GM13976 (cell line): Measurements from ENCODE around the gene TBX1.

Source experiments
- DNase-seq: peaks from one replicate; pipeline ENCODE4 v3.0.0; 2012; ENCODE audit warnings: low spot score
- in situ Hi-C: fragments of 300-500 bp; cut with MboI; formaldehyde crosslinking; loops from one replicate; pipeline ENCODE4 v1.12.0; 2022; ENCODE audit warnings: low sequenced_read_pairs, mixed read lengths, inconsistent platforms; ENCODE audit not compliant: unreplicated experiment
- TF ChIP-seq, protein P1 (sequence below): IDR thresholded peaks from 2 replicates; pipeline ENCODE4 v1.5.1; 2012; ENCODE audit warnings: borderline replicate concordance, mild to moderate bottlenecking; ENCODE audit not compliant: insufficient read depth; ENCODE audit errors: extremely low read depth, missing control alignments, control extremely low read depth

TBX1 gene

DNA sequence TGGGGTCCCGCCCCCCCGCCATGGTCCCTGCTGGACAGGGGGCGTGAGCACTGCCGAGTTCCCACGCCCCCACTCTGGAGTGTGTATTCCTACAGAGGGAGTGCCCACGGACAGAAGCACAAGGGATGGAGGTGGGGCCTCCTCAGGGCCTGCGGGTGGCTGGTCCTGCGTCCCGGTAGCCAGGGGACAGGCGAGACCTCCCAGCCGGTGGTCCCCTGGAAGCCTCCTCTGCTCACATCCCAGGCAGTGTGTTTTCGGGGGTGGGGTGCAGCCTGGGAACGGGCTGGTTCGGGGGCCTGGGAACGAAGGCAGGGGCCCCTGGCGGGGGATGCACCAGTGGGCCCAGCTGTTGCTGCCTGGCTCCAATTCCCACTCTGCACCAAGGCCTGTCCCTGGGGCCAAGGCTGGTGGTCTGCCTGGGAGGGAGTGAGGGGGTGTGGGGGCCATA, 21.1 kb upstream of the TBX1 start:
- TF ChIP-seq, protein P1, sequence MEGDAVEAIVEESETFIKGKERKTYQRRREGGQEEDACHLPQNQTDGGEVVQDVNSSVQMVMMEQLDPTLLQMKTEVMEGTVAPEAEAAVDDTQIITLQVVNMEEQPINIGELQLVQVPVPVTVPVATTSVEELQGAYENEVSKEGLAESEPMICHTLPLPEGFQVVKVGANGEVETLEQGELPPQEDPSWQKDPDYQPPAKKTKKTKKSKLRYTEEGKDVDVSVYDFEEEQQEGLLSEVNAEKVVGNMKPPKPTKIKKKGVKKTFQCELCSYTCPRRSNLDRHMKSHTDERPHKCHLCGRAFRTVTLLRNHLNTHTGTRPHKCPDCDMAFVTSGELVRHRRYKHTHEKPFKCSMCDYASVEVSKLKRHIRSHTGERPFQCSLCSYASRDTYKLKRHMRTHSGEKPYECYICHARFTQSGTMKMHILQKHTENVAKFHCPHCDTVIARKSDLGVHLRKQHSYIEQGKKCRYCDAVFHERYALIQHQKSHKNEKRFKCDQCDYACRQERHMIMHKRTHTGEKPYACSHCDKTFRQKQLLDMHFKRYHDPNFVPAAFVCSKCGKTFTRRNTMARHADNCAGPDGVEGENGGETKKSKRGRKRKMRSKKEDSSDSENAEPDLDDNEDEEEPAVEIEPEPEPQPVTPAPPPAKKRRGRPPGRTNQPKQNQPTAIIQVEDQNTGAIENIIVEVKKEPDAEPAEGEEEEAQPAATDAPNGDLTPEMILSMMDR, result no peak
- in situ Hi-C loops, result no loop called here
- DNase-seq, result no peak

- DNase-seq, result no peak
- in situ Hi-C loops, result no loop called here
- TF ChIP-seq, protein P1, result no peak
Measured at GRCh38 chr22:19739911-19740449, 20.6 kb upstream of the TBX1 start.

DNA sequence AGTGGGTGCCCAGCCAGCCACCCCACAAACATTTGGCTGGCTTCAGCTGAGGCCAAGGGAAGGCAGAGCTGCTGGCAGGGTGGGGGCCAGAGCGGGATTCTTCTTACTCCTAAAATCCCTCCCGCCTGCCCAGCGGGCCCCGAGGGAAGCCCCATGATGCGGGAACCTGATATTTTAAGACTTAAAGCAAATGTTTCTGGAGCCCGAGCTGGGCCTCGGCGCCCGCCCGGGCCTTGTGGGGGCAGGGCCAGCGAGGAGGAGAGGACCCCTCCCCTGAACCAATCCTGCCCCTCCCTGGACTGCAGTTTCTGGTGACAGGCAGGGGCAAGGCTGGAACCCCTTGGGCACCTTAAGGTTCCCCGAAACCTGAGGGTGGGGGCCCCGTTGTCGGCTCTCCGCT, 20.0 kb upstream of the TBX1 start:
- in situ Hi-C loops, result no loop called here
- TF ChIP-seq, protein P1, result no peak
- no peak for DNase-seq

DNA sequence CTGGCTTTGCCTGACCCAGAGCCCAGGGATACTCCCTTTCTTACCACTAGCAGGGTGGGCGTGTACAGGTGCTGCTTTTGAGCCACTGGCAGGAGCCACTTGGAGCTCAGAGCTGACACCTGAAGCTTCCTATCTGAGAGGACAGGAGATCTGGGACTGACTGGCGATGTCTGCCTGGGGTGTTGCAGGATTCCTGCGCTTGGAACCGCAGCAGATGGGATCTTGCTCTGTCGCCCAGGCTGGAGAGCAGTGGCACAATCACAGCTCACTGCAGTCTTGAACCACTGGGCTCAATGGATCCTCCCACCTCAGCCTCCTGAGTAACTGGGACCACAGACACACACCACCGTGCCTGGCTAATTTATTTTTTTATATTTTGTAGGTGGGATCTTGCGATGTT, 19.5 kb upstream of the TBX1 start:
- in situ Hi-C loops, result no loop called here
- TF ChIP-seq, protein P1, result no peak
- DNase-seq, result no peak

- in situ Hi-C loops, result no loop called here
- no peak for DNase-seq
- TF ChIP-seq, protein P1, result no peak
Measured at GRCh38 chr22:19742160-19743066, 18.2 kb upstream of the TBX1 start.

DNA sequence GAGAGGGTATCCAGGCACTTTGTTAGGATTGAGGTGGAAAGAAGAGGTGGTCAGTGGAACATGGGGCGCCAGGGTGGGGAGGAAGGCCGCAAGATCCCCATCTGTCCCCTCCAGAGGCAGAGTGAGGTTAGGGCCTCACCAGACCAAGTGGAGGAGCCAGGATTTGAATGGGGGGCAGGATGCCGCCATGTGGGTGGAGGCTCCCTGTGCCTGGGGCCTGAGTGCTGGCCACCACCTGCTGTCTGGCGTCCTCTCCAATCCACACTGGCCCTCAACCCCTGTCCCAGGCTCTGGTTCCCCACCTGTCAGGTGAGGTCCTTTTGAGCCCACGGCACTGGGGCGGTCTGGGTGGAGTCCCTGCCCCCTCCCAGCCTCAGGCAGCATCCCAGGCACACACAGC, 17.5 kb upstream of the TBX1 start:
- DNase-seq, result no peak
- TF ChIP-seq, protein P1, result no peak
- in situ Hi-C loops, result no loop called here

- in situ Hi-C loops, result no loop called here
- DNase-seq, result no peak
- TF ChIP-seq, protein P1, result no peak
Measured at GRCh38 chr22:19743651-19744050, 16.9 kb upstream of the TBX1 start.
